Activated naive CD4-positive, alpha-beta T cell treated with anti-CD3 and anti-CD28 coated beads, Interleukin-2, amount 50 U/mL, for 72 hours (primary cell): ENCODE results near the gene ZFHX2. TPM values are rescaled to one million over a fixed set of nuclear protein-coding genes. Genes with fewer than 3 reads are reported as not detected.
A peak's percentile ranks its signal among the peaks of the same experiment; 100 is the strongest.

ENCODE experiments used
- ATAC-seq, 2 donors: fragments of 150-1000 bp; cut with Tn5 transposase; 2 replicates each; pipeline ENCODE4 v1.10.0; 2021; ENCODE audit warnings: mild to moderate bottlenecking in 2 of 2, moderate library complexity in 2 of 2
- DNase-seq, 2 donors: peaks; one replicate each; pipeline ENCODE4 v3.0.0; 2021 to 2022; ENCODE audit warnings: low spot score in 2 of 2
- H3K27ac Mint-ChIP-seq, 2 donors: one replicate each; pipeline ENCODE4 v1.8.0; 2022; ENCODE audit warnings: mild to moderate bottlenecking in 2 of 2, mixed read lengths in 2 of 2
- H3K36me3 Mint-ChIP-seq, 2 donors: one replicate each; pipeline ENCODE4 v1.8.0; 2022; ENCODE audit warnings: mixed read lengths in 2 of 2
- H3K9me3 Mint-ChIP-seq, 2 donors: one replicate each; pipeline ENCODE4 v1.8.0; 2022; ENCODE audit warnings: mixed read lengths in 2 of 2
- total RNA-seq, 2 donors: library from RNA; stranded (reverse); gene quantifications; one replicate each; pipeline ENCODE4 v1.2.3, GENCODE V29; 2022

Gene ZFHX2
- total RNA-seq, 2 donors from 2014 or later, result 1.1 to 2.5 TPM

- peak overlapping the region in 1 of 2 donors; percentile 62 for H3K27ac Mint-ChIP-seq
- no peak for ATAC-seq
- H3K9me3 Mint-ChIP-seq, result no peaks in the 10 kb centered on the region
- no peak for DNase-seq
- H3K36me3 Mint-ChIP-seq, result peaks cover 8% of the 10 kb centered on the region in 2 donors
Measured at GRCh38 chr14:23565626-23566025, 14.1 kb upstream of the ZFHX2 start.

DNA sequence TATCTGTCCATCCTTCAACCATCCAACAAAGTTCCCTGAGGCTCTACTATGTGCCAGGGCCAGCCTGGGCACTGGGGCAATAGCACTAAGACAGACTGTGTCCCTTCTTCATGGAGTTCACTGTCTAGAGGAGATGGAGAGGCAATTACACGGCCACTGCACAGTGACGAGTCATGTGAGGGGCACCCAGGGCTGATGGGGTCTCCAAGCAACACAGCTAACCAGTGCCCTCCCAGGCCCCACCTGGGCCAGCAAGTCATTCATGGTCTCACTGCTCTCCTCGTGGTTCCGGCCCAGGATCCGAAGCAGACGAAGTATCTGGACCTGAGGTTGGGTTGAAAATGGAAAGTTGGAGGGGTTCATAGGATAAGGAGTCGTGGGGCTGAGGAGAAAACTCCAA, 13.3 kb upstream of the ZFHX2 start:
- no peak for ATAC-seq
- H3K9me3 Mint-ChIP-seq, result no peaks in the 10 kb centered on the region
- no peak for DNase-seq
- H3K27ac Mint-ChIP-seq, result peak overlapping the region in 1 of 2 donors; percentile 62
- peaks cover 8 to 14% of the 10 kb centered on the region in 2 donors for H3K36me3 Mint-ChIP-seq

GRCh38 chr14:23564181-23564812, 12.7 kb upstream of the ZFHX2 start:
- Mint-ChIP-seq H3K27ac (peak overlapping the region; percentile 62 to 72), H3K9me3 (no peaks in the 10 kb centered on the region), H3K36me3 (peaks cover 8 to 14% of the 10 kb centered on the region in 2 donors)
- DNase-seq (no peak), ATAC-seq (no peak)

- H3K36me3 Mint-ChIP-seq, result peaks cover 8 to 14% of the 10 kb centered on the region in 2 donors
- DNase-seq (no peak), ATAC-seq (no peak)
- no peaks in the 10 kb centered on the region for H3K9me3 Mint-ChIP-seq
- peak overlapping the region in 1 of 2 donors; percentile 72 for H3K27ac Mint-ChIP-seq
Measured at GRCh38 chr14:23563473-23564180, 12.1 kb upstream of the ZFHX2 start.

GRCh38 chr14:23562822-23563472, 11.4 kb upstream of the ZFHX2 start:
- Mint-ChIP-seq H3K36me3 (peaks cover 8 to 14% of the 10 kb centered on the region in 2 donors), H3K27ac (no peak overlapping the region)

DNA sequence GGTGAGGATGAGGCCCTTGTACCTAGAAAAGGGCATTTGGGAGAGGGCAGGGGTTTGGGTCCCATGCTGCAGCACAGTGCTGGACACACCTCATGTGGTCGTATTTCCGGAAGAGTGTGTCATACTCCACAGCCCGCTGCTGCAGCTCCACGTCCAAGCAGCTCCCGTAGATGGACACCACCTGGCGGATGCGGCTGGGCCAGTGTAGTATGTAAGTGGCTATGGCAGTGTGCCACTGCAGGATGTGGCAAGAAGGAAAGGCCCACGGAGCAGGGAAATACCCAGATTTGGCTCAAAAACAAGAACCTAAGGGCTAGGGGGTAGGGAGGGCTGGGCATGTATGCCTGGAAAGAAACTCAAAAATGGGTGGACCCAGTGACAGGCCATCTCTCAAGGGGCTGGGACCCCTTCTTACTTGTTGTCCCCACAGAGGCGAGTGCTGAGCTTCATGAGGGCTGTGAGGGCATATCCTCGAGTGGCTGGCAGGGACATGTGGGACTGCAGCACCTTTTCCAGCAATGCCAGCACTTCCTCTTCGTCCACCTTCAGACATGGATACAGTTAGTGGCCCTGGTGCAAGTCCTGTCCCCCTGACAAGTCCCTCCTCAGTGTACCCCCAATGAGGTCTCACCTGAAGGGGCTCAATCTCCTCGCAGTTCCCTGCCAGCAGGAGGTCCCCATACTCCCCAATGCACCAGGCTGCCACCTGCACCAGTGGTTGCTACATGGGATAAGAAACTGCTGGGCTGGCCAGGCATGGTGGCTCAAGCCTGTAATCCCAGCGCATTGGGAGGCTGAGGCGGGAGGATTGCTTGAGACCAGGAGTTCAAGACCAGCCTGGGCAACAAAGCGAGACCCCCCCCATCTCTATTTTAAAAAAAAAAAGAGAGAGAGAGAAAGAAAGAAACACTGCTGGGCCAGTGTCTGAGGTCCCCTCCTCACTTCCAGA, 10.6 kb upstream of the ZFHX2 start:
- DNase-seq (no peak), ATAC-seq (no peak)
- Mint-ChIP-seq H3K27ac (peak overlapping the region; percentile 60 to 97), H3K36me3 (peaks cover 2 to 20% of the 10 kb centered on the region in 2 donors), H3K9me3 (no peaks in the 10 kb centered on the region)

More at GRCh38 chr14:23562822-23563472, 11.4 kb upstream of the ZFHX2 start:
- no peak for DNase-seq
- H3K9me3 Mint-ChIP-seq, result no peaks in the 10 kb centered on the region
- no peak for ATAC-seq

GRCh38 chr14:23561259-23561658, 9.7 kb upstream of the ZFHX2 start:
- DNase-seq (no peak), ATAC-seq (no peak)
- H3K27ac Mint-ChIP-seq, result peak overlapping the region; percentile 79 to 97
- H3K36me3 Mint-ChIP-seq, result peaks cover 0 to 23% of the 10 kb centered on the region in 2 donors
- H3K9me3 Mint-ChIP-seq, result no peaks in the 10 kb centered on the region

DNA sequence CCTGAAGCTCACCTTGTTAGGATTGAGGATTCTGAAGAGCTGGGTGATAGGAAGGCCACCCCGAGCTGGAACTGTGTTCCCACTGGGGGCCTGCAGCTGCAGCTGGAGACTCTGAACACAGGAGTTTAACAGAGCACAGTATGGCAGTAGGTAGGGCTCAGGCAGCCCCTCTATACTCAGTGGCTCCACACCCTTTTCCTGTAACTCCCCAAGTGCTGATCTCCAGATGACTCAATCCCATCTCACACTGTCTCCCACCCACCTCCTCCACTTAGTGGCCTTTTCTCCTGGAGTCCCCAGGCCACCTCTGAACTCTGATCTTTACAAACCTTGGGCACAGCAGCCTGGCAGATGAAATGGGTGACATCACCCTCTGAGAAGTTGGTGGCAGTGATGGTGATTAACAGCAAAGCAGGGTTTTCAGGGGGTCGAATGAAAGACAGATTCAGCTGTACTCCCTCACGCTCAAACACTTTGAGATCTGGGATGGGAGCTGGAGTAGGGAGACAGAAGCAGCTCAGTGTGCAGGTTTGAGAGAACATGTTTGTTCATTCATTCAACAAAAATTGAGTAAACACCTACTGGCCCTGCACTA, 8.5 kb upstream of the ZFHX2 start:
- peaks cover 0 to 26% of the 10 kb centered on the region in 2 donors for H3K36me3 Mint-ChIP-seq
- peak overlapping the region; percentile 86 to 97 for H3K27ac Mint-ChIP-seq
- DNase-seq (no peak), ATAC-seq (peak in 1 of 2 donors; percentile 11)
- no peaks in the 10 kb centered on the region for H3K9me3 Mint-ChIP-seq

- Mint-ChIP-seq H3K36me3 (peaks cover 0 to 20% of the 10 kb centered on the region in 2 donors), H3K9me3 (no peaks in the 10 kb centered on the region), H3K27ac (peak overlapping the region; percentile 44 to 97)
- DNase-seq (peak in 1 of 2 donors; percentile 78), ATAC-seq (no peak)
Measured at GRCh38 chr14:23559010-23559925, 7.7 kb upstream of the ZFHX2 start.

- no peaks in the 10 kb centered on the region for H3K9me3 Mint-ChIP-seq
- peaks cover 0 to 20% of the 10 kb centered on the region in 2 donors for H3K36me3 Mint-ChIP-seq
- DNase-seq (no peak), ATAC-seq (no peak)
- peak overlapping the region; percentile 55 to 97 for H3K27ac Mint-ChIP-seq
Measured at GRCh38 chr14:23558346-23559009, 6.9 kb upstream of the ZFHX2 start.

DNA sequence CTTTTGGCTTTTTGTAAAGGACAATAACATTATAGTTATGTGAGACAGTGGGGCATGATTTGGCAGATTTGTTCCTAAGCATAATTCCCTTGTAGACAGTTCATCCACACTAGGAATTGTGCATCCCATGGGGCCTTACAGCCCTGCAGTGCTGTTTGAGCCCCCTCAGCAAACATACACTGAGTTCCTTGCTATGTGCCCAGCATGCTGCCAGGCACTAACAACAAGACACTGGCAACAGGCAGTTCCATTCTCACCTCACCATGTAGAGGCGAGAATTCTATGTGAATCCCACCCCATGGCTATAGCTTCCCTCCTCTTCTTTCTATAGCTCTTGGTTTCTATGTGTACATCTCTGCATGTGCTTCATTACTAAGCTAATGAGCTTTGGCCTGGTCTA, 6.4 kb upstream of the ZFHX2 start:
- H3K36me3 Mint-ChIP-seq, result peaks cover 0 to 20% of the 10 kb centered on the region in 2 donors
- H3K27ac Mint-ChIP-seq, result peak overlapping the region; percentile 81 to 97
- no peak for ATAC-seq
- H3K9me3 Mint-ChIP-seq, result no peaks in the 10 kb centered on the region
- no peak for DNase-seq

GRCh38 chr14:23557521-23557920, 6.0 kb upstream of the ZFHX2 start:
- peaks cover 0 to 20% of the 10 kb centered on the region in 2 donors for H3K36me3 Mint-ChIP-seq
- H3K27ac Mint-ChIP-seq, result peak overlapping the region; percentile 81 to 97
- no peak for DNase-seq
- no peaks in the 10 kb centered on the region for H3K9me3 Mint-ChIP-seq
- no peak for ATAC-seq

DNA sequence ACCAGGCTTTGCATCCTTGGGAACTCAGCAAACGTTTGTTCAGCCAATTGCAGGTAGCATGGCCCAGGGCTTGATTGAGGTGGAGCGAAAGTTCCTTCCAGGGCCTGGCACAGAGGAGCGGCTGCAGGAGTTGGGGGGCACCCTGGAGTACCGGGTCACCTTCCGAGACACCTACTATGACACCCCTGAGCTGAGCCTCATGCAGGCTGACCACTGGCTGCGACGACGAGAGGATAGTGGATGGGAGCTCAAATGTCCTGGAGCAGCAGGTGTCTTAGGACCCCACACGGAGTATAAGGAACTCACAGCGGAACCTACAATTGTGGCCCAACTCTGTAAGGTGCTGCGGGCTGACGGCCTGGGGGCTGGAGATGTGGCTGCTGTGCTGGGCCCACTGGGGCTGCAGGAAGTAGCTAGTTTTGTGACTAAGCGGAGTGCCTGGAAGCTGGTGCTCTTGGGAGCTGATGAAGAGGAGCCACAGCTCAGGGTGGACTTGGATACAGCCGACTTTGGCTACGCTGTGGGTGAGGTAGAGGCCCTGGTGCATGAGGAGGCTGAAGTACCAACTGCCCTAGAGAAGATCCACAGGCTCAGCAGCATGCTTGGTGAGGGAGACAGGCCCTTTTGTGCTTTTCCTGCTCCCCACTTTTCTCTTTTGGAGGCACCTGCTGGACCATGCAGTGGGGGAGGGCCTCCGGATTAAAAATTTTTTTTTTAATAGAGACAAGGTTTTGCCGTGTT, 5.3 kb upstream of the ZFHX2 start:
- ATAC-seq (no peak), DNase-seq (no peak)
- no peaks in the 10 kb centered on the region for H3K9me3 Mint-ChIP-seq

More for the DNA sequence above, 5.3 kb upstream of the ZFHX2 start:
- peak overlapping the region; percentile 97 to 99 for H3K27ac Mint-ChIP-seq
- peaks cover 0 to 20% of the 10 kb centered on the region in 2 donors for H3K36me3 Mint-ChIP-seq
